HL-60 (cell line): ENCODE results near the gene NR5A1.

Experiments
- DNase-seq, 2 experiments: peaks; one replicate each; pipeline ENCODE4 v3.0.0-alpha.2; 2010 to 2020; ENCODE audit warnings: low read depth in 1 of 2, low spot score in 1 of 2
- H3K27ac ChIP-seq: fragments of 250-450 bp; sonication (Bioruptor Pico); replicated peaks from 2 replicates; pipeline ENCODE4 v1.5.1; 2020; ENCODE audit warnings: mild to moderate bottlenecking, moderate library complexity
- H3K27me3 ChIP-seq: fragments of 250-450 bp; sonication (Bioruptor Pico); 2 replicates; pipeline ENCODE4 v1.5.1; 2021; ENCODE audit warnings: mild to moderate bottlenecking, moderate library complexity; ENCODE audit not compliant: insufficient read depth, poor library complexity, severe bottlenecking
- H3K4me3 ChIP-seq: replicated peaks from 2 replicates; pipeline ENCODE4 v1.5.1; 2011; ENCODE audit warnings: mild to moderate bottlenecking, control low read depth, low read length; ENCODE audit not compliant: insufficient read depth
- GABPA ChIP-seq: IDR thresholded peaks from 2 replicates; pipeline ENCODE4 v1.6.1; 2012; ENCODE audit warnings: low read depth
- POLR2AphosphoS5 ChIP-seq: IDR thresholded peaks from 2 replicates; pipeline ENCODE4 v1.6.1; 2012; ENCODE audit warnings: low read depth
- SPI1 ChIP-seq: IDR thresholded peaks from 2 replicates; pipeline ENCODE4 v1.6.1; 2012; ENCODE audit warnings: low read depth, mild to moderate bottlenecking, borderline replicate concordance
- TF ChIP-seq, protein P1 (sequence below): IDR thresholded peaks from 2 replicates; pipeline ENCODE4 v1.6.1; 2012; ENCODE audit warnings: low read depth; ENCODE audit not compliant: insufficient replicate concordance
- TF ChIP-seq, protein P2 (sequence below): IDR thresholded peaks from one replicate; pipeline ENCODE4 v1.5.1; 2011; ENCODE audit warnings: low read length, control low read depth, inconsistent platforms; ENCODE audit not compliant: insufficient read depth

Gene NR5A1

DNA sequence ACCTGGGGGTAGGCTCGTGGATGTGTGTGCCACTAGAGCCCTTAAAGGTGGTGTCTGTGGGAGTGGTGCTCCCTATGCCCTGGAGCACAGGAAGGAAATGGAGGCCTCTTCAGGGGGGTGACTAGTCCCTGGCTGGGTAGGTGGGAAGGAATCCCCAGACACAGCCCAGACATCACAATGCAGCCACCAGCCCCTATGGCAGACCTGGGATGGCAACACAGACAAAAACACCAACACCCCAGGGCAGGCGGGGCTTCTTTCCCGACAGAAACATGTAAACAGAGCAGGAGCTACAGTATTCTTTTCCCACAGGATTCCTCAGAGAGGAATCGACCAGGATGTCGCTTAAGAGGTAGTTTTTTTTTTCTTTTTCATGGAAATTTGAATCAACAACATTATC lies 10.4 kb upstream of the NR5A1 start:
- Histone ChIP-seq H3K27ac (no peak overlapping the region), H3K4me3 (no peak overlapping the region), H3K27me3 (no peaks in the 10 kb centered on the region)
- TF ChIP-seq SPI1 (no peak), GABPA (no peak), POLR2AphosphoS5 (no peak)
- TF ChIP-seq, protein P1, sequence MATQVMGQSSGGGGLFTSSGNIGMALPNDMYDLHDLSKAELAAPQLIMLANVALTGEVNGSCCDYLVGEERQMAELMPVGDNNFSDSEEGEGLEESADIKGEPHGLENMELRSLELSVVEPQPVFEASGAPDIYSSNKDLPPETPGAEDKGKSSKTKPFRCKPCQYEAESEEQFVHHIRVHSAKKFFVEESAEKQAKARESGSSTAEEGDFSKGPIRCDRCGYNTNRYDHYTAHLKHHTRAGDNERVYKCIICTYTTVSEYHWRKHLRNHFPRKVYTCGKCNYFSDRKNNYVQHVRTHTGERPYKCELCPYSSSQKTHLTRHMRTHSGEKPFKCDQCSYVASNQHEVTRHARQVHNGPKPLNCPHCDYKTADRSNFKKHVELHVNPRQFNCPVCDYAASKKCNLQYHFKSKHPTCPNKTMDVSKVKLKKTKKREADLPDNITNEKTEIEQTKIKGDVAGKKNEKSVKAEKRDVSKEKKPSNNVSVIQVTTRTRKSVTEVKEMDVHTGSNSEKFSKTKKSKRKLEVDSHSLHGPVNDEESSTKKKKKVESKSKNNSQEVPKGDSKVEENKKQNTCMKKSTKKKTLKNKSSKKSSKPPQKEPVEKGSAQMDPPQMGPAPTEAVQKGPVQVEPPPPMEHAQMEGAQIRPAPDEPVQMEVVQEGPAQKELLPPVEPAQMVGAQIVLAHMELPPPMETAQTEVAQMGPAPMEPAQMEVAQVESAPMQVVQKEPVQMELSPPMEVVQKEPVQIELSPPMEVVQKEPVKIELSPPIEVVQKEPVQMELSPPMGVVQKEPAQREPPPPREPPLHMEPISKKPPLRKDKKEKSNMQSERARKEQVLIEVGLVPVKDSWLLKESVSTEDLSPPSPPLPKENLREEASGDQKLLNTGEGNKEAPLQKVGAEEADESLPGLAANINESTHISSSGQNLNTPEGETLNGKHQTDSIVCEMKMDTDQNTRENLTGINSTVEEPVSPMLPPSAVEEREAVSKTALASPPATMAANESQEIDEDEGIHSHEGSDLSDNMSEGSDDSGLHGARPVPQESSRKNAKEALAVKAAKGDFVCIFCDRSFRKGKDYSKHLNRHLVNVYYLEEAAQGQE, result no peak
- TF ChIP-seq, protein P2, sequence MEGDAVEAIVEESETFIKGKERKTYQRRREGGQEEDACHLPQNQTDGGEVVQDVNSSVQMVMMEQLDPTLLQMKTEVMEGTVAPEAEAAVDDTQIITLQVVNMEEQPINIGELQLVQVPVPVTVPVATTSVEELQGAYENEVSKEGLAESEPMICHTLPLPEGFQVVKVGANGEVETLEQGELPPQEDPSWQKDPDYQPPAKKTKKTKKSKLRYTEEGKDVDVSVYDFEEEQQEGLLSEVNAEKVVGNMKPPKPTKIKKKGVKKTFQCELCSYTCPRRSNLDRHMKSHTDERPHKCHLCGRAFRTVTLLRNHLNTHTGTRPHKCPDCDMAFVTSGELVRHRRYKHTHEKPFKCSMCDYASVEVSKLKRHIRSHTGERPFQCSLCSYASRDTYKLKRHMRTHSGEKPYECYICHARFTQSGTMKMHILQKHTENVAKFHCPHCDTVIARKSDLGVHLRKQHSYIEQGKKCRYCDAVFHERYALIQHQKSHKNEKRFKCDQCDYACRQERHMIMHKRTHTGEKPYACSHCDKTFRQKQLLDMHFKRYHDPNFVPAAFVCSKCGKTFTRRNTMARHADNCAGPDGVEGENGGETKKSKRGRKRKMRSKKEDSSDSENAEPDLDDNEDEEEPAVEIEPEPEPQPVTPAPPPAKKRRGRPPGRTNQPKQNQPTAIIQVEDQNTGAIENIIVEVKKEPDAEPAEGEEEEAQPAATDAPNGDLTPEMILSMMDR, result no peak
- no peak for DNase-seq

DNA sequence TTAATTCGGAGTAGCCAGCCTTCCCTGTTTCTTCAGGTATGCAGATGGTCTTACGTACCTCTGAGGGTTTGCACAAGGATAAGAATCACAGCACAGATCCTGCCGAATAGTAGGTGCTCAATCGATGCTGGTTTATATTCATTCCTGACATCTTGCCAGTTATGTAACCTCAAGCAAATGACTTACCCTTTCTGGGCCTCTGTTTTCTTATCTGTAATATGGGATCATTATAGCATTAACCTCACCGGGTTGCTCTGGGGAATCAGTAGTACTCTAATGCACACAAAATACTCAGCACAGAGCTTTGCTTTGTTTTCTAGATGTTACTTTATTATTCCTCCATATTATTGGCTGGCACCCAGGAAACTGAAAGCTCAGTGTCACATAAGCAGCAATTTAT lies 7.7 kb upstream of the NR5A1 start:
- DNase-seq, result no peak
- TF ChIP-seq GABPA (no peak), SPI1 (no peak), POLR2AphosphoS5 (no peak)
- TF ChIP-seq, protein P2, result no peak
- TF ChIP-seq, protein P1, result no peak
- Histone ChIP-seq H3K27ac (no peak overlapping the region), H3K4me3 (no peak overlapping the region), H3K27me3 (no peaks in the 10 kb centered on the region)

DNA sequence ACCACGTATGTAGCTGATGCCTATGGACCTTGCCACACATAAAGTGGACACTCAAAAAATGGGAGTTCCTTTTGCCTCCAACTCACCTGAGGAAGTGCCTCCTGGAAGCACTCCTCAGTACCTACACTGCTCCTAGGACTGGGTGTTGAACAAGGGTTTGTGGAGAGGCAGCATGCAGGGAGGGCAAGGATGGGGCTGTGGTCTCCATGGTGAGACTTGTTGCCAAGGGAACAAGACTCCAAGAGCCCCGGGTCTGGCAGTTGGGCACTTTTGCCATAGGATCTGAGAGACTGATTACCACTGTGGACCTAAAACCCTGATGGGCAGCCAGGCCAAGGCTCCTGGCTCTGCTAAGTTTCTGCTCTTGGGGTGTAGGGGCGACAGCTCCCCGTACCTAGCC lies 6.9 kb upstream of the NR5A1 start:
- TF ChIP-seq POLR2AphosphoS5 (no peak), SPI1 (no peak), GABPA (no peak)
- TF ChIP-seq, protein P2, result no peak
- TF ChIP-seq, protein P1, result no peak
- Histone ChIP-seq H3K4me3 (no peak overlapping the region), H3K27ac (no peak overlapping the region), H3K27me3 (no peaks in the 10 kb centered on the region)
- DNase-seq, result no peak
